Head of caudate nucleus (tissue), 42 donors: ENCODE data around the gene MAPK9.

Experiments
- DNase-seq, 42 donors: peaks; one replicate each; pipeline versions ENCODE4 v3.0.0 to v3.0.0-alpha.2; 2020 to 2021; ENCODE audit warnings: mixed read lengths in 7 of 42
- intact Hi-C: fragments of 100-400 bp; cut with DNase I; formaldehyde crosslinking; loops from one replicate; pipeline ENCODE4 v1.15.0; 2022

Gene MAPK9

GRCh38 chr5:180328296-180329137 lies 36.6 kb upstream of the MAPK9 start:
- intact Hi-C loops = no loop called here
- DNase-seq = peak; percentile 68 to 90 (median 84)

GRCh38 chr5:180326989-180327565 lies 35.2 kb upstream of the MAPK9 start:
- intact Hi-C loops = no loop called here
- DNase-seq = no peak

GRCh38 chr5:180324601-180324950 lies 32.7 kb upstream of the MAPK9 start:
- intact Hi-C loops = no loop called here
- peak in 14 of 42 donors; percentile 12 to 48 (median 28) for DNase-seq

- intact Hi-C loops = no loop called here
These were observed 32.2 kb upstream of the MAPK9 start for GRCh38 chr5:180323941-180324600.

GRCh38 chr5:180323160-180323559 lies 31.3 kb upstream of the MAPK9 start:
- no peak for DNase-seq
- intact Hi-C loops = no loop called here

More at GRCh38 chr5:180323941-180324600, 32.2 kb upstream of the MAPK9 start:
- peak in 27 of 42 donors; percentile 14 to 68 (median 36) for DNase-seq

- intact Hi-C loops = no loop called here
- no peak for DNase-seq
These were observed 26.7 kb upstream of the MAPK9 start for GRCh38 chr5:180318456-180319089.

GRCh38 chr5:180316586-180316985 lies 24.7 kb upstream of the MAPK9 start:
- no peak for DNase-seq
- intact Hi-C loops = no loop called here

GRCh38 chr5:180315762-180316212 lies 23.9 kb upstream of the MAPK9 start:
- intact Hi-C loops = no loop called here
- peak; percentile 24 to 90 (median 77) for DNase-seq

GRCh38 chr5:180313677-180314505 lies 22.0 kb upstream of the MAPK9 start:
- intact Hi-C loops = no loop called here
- peak in 27 of 42 donors; percentile 44 to 92 (median 73) for DNase-seq

GRCh38 chr5:180311216-180311615 lies 19.3 kb upstream of the MAPK9 start:
- intact Hi-C loops = no loop called here
- no peak for DNase-seq

- DNase-seq = no peak
- intact Hi-C loops = no loop called here
These were observed 14.9 kb upstream of the MAPK9 start for GRCh38 chr5:180306796-180307195.

GRCh38 chr5:180305481-180305880 lies 13.6 kb upstream of the MAPK9 start:
- DNase-seq = no peak
- intact Hi-C loops = no loop called here

- DNase-seq = no peak
- intact Hi-C loops = no loop called here
These were observed 12.8 kb upstream of the MAPK9 start for GRCh38 chr5:180304431-180305375.

GRCh38 chr5:180304016-180304292 lies 12.1 kb upstream of the MAPK9 start:
- intact Hi-C loops = no loop called here
- DNase-seq = no peak

- intact Hi-C loops = no loop called here
These were observed 11.5 kb upstream of the MAPK9 start for GRCh38 chr5:180303226-180304015.

GRCh38 chr5:180302256-180302655 lies 10.4 kb upstream of the MAPK9 start:
- intact Hi-C loops = no loop called here

More at GRCh38 chr5:180303226-180304015, 11.5 kb upstream of the MAPK9 start:
- DNase-seq = no peak

GRCh38 chr5:180301253-180301652 lies 9.4 kb upstream of the MAPK9 start:
- no peak for DNase-seq
- intact Hi-C loops = no loop called here

More at GRCh38 chr5:180302256-180302655, 10.4 kb upstream of the MAPK9 start:
- DNase-seq = no peak
